GM18498 (cell line): ENCODE measurements around the gene PPP2R5C.

ENCODE experiments used
- ATAC-seq: cut with Tn5 transposase; IDR thresholded peaks from one replicate; pipeline ENCODE4 v1.9.1; 2021; ENCODE audit warnings: mild to moderate bottlenecking, moderate library complexity; ENCODE audit not compliant: unreplicated experiment

PPP2R5C gene

DNA sequence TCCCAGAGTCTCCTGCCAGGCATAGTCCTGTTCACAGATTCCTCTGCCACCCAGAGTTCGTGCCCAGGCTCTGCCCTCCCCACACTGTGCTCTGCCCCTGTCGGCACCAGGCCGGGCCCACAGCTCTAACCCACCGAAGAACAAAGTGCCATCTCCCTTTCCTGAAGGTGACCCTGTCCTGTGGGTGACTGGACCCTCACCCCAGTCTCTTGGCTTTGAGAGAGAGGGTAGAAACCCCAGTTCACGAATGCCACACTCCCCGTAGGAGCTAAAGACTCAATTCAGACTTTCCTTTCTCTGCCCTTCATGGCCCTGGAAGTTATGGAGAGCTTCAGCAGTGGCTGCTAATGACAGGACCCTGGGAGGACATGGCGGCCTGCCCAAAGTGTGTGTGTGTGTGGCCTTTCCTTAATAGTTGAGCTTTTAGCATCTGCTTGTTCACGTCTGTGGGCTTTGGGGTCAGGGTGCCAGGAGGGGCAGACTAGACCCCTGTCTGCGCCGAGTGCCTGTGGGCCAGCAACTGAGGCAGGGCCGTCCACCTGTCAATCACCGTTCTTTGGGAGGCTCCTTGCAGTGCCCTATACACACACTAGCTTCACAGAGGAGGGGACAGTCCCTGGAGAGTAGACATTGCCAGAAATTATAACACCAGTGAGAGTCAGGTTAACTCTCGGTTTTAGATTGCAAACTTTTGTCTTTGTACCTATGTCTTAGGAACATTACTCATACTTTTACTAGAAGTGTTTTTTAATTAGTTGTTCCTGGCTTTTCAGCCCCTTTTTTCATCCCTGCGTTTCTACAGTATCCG lies 118.2 kb downstream of the PPP2R5C start:
- ATAC-seq, result no peak

DNA sequence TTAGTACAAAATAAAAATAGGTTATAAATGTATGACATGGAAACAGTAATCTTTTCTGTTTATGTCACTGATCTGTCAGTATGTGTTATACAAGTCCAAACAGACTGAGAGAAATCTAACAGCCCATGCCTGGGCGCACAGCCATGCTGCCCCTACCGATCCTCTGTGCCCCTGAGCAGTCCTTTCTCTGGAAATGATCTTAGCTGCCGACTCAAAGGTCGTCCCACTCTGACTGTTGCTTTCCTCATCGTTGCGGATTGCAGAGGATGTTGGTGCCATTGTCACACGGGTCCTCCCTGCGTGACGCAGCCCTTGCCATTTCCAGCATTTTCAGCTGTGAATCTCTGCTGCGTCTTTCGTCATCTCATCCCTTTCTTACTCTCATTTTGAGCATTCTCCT lies 119.9 kb downstream of the PPP2R5C start:
- no peak for ATAC-seq

DNA sequence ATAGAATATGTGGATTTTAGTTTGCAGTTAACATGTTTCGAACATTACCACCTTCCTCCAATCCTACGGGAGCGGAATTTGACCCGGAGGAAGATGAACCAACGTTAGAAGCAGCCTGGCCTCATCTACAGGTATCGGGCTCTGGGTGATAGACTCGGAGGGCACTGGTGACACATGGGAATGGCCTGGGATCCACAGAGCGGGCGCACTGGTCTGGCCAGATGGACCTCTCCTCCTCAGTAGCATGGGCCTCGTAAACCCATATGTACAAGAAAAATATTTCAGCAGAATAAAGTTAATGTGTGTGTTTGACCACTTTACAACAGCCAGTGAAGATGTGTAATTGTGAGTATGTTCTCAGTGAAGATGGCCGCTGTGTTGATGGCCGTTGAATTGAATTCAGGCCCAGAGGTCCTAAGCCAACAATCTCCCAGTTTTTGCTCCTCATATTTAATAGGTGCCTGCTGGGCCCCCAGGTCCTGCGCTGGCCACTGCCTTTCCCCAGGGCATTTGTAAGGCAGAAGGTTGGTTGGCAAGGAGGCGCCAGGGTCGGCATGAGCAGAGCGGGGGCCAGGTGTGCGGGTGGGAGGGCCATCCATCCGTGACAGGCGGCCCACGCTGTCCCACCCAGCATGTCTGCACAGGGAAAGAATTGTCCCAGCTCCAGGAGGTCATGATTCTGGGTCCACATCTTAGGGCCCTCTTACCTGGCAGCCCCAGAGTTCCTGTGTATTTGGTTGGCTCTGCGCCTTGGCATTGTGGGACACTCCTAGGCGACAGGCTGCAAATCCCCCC lies 120.8 kb downstream of the PPP2R5C start:
- no peak for ATAC-seq

DNA sequence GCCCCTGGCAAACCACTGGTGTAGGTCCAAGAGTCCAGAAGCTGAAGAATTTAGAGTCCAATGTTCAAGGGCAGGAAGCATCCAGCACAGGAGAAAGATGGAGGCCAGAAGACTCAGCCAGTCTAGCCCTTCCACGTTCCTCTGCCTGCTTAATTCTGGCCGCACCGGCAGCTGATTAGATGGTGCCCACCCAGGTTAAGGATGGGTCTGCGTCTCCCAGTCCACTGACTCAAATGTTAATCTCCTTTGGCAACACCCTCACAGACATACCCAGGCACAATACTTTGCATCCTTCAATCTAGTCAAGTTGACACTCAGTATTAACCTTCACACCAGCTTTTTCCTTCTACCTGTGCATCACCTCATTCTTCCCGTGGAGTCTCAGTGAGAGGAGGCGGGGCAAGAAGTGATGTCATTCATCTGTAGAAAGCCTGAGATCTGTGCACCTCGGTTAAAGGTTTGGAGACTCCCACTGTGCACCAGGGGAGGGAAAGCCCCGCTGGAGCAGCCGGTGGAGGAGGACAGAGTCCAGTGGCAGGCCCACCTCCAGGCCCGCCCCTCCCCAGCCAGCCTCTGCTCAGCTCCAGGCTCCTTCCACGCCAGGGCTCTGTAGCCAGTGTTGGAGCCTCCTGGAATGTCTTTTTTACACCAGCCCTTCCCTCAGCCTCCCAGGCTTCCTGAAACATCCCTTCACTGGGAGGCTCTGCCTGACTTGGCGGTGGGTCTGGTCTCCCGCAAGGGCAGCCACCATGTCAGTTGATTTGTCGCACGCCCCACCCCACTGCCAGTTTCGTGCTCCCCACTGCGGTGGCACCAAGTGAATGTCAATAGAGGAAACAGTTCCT lies 122.8 kb downstream of the PPP2R5C start:
- no peak for ATAC-seq

DNA sequence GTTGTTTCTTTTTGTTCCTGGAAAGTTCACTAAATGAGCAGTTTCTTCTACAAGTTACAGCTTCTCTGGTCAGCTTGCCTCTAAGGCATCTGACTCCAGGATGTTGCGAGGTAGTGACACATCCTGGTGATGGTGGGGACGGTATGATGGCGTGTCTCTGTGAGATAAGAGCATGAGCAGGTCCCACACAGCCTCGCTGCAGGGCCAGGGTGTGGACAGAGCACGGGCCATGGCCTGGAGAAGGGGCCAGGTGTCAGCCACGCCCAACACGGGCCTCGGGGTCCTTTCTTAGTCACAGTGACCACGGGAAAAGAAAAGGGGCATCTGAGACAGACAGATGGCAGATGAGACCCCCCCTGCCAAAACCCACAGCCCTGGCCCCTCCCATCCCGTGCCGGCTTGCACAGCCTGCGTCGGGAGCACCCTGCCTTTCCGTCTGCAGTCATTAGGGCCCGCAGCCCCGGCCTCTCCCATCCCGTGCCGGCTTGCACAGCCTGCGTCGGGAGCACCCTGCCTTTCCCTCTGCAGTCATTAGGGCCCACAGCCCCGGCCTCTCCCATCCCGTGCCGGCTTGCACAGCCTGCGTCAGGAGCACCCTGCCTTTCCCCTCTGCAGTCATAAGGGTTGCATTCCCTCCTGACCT lies 123.5 kb downstream of the PPP2R5C start:
- no peak for ATAC-seq

DNA sequence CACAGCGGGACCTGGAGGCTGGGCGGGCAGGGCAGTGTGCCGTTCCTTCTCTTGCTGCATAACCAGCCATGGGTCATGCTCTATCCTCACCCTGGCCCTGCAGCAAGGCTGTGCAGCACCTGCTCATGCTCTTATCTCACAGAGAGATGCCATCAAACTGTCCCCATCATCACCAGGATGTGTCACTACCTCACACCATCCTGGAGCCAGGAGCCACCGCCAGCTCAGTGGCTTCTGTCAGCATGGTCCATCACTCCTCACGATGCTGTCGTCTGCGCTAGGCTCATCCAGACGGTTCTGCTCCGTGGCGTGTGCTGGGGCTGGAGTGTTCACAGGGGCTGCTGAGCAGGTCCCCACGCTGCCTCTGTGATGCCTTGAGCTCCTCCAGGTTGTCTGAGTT lies 125.7 kb downstream of the PPP2R5C start:
- ATAC-seq, result no peak

DNA sequence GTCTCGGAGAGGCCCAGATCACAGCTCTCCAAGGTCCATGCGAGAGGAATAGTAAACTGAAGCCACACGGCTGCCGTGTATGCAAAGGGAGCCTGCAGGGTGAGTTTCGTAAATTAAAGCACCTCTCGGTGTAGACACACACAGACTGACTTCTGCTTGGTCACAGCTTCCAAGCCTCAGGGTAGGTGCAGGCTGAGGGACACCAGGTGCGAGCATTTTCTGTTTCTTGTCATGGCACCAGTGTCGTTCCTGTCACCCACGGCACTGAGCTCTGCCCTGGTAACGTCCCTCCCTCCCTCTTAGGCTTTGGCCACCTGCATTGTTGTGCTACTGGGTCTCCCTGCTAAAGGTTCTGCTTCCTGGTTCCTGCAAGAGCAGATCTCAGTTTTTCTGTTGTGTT lies 126.7 kb downstream of the PPP2R5C start:
- ATAC-seq, result no peak

DNA sequence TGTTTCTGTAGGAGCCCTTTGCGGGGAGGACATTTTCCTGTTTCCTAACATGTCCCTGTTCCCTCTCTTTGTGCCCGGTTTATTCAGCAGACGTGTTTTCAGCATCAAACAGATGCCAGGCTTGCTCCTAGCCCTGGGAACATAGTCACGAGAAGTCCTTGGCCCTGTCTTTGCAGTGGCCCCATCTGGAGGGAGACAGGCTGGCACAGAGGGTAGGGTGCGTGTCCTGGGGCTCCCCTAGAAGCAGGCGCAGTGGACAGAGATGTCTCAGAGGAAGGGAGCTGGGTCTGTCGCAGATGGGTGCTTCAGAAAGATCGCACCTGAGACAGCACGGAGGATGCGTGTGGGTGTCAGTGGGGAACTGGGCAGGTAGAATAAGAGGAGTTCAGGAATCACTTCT lies 127.9 kb downstream of the PPP2R5C start:
- no peak for ATAC-seq

DNA sequence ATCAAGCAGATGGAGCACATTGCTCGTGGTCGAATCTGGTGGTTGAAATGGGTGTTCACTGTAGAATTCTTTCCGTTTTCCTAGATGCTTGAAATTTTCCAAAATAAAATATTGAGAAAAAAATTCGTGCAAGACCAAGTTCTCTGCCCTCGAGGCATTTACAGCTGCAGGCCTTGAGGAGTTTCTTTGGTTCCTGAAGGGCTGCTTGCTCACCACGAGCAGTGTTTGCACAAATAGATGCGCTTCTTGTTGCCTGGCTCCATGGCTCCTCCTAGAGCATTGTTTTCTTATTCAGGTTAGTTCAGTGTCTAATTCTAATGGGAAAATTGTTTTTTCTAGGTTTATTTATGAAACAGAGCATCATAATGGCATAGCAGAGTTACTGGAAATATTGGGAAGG lies 128.4 kb downstream of the PPP2R5C start:
- ATAC-seq, result no peak

DNA sequence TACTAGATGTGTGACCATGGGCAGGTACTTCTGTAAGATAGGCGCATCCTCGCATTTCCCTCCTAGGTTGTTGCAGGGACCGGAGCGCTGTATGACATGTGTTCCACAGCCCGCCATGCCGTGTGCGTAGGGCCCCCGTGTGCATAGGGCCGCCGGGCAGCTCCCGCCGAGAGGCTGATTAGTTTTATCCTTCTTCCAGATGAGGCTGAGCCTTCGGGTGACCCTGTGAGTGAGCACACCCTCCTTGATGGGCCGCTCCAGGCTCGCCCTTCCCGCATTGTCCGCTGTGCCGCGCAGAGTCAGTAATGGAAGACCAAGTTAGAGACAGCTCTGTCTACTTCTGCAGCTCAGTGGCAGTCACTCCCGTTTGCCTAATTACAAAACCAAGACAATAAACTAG lies 130.0 kb downstream of the PPP2R5C start:
- no peak for ATAC-seq

DNA sequence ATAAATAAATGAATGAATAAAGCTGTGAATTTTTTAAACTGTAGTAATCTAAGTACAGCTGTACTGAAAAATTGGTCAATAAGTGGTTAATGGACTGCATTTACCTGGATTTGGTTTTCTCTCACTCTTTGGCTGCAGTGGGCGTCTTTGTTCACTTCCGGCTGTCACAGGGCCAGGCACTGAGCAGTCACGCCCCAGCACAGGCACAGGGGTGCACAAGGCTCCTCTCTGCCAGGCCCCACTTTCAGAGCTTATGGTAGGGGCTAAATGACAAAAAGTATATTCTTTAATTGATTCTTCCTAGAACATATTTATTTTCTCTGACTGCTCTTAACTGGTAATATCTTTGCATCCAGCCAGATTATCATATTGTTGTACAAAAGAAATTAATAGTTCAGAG lies 132.2 kb downstream of the PPP2R5C start:
- no peak for ATAC-seq

DNA sequence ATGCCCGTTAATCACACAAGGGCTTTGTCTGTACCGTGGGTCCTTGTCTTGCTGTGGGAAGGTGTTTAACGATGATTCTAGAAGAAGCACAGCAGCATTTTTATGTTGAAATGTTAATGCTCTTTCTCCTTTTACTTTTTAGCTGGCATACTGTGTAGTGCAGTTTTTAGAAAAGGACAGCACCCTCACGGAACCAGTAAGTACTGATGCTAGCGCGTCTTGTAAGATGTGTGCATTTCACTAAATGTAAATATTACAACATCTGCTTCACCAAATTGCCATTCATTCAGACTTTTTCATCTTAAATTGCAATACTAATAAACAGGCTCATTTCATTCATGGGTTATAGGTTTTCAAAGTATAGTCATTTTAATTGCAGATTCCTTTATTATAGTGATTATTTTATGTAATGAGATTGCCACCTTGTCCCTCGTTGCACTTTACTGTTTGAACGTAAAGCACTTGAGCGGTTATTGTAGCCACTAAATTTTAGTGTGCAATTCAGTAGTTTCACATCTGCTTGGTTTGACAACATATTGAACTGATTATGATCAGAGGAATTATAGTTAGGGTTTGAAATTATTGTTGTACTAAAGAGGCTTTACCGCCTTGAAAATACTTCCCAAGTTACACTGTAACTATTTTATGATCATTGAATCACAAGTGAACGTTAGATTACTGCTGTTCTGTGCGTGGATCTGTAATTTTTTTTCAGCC lies 133.0 kb downstream of the PPP2R5C start:
- ATAC-seq, result no peak

DNA sequence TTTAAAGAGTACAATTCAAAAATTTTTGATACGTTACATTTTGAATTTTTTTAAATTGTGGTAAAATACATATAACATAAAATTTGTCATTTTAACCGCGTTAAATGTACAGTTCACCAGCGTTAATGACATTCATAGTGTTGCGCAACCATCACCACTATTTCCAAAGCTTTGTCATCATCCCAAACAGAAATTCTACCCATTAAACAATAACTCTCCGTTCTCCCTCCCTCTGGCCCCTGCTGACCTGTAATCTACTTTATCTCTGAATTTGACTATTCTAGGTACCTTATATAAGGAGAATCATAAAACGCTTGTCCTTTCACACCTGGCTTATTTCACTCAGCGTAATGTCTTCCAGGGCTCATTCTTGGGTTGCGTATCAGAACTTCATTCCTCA lies 133.7 kb downstream of the PPP2R5C start:
- ATAC-seq, result no peak

DNA sequence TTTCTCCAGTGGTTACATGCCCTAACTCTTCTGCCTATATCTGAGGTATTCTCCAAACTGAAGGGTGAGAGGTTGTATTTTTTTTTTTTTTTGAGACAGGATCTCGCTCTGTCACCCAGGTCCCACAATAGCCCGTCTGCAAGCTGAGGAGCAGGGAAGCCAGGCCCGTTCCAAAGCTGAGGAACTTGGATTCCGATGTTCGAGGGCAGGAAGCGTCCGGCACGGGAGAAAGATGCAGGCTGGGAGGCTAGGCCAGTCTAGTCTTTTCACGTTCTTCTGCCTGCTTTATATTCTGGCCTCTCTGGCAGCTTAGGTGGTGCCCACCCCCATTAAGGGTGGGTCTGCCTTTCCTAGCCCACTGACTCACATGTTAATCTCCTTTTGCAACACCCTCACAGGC lies 135.8 kb downstream of the PPP2R5C start:
- no peak for ATAC-seq

DNA sequence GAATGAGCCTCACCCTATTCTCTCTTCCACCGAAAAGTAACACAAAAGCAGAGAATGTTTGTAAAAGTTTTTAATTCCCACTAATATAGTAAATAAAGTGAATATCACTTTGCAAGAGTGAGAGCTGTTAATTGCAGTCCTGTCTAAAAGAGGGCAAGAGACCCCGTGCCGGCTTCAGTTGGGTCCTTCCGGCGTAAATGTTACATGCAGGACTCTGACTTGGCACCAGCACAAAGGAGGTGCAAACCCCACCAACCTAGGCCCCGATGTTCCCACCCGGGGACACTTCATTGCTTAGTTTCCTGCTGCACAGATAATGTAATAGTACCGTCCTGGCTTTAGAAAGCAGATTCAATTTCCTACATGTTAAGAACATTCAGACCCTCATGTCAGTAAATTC lies 136.9 kb downstream of the PPP2R5C start:
- no peak for ATAC-seq

DNA sequence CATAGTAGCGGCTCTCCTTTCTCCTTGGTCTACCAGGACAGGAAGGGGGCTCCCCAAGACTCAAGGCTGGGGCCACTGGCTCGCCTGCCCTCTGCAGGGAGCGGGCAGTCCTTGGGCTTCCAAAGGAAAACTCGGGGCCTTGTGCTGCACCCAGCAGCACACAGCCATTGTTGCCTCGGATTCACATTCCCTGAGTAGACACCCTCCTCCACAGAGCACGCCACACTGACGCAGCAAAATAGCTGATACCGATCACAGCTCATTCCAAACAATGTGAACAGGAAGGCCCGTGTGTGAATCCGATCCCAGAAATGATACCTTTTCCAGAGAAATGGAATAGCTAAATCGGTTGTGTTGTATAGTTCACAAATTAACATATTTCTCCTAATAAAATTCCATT lies 137.8 kb downstream of the PPP2R5C start:
- ATAC-seq, result no peak

DNA sequence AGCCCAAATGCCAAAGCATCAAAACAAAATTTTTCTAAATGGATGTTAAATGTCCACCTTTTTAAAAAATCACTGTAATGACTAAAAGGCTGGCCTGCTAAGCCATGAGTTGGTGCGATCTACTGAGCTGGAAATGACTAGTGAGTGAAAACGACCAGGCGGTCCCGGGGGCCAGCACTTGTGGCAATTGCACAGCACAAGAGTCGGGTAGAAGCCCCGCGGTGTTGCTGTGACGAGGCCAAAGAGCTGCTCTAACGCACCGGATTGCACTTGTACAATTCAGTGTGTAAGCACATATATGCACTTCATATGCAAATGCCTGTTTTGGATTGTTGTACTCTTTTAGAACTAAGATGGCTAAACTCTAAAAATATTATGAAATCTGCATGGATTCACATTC lies 138.7 kb downstream of the PPP2R5C start:
- ATAC-seq, result no peak

DNA sequence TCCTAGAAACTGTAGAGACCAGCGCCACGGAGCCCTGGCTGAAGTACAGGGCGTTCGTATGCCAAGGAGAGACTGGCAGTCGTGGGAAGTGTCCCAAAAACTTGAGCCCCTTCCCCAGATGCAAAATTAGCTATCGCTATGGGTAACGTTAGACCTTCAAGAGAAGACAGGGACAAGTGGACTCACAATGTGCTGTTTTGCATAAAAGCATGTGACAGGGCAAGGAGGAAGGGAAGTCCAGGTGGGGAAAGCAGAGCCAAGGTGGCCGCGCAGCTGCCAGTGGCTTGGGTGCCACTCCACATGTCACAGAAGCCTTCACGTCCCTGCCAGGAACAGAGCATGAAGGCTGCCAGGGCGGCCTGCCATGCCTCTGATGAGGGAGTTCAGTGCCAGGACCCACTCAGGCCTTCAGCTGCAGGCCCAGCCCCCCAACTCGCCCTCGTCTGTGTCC lies 141.6 kb downstream of the PPP2R5C start:
- ATAC-seq, result no peak

DNA sequence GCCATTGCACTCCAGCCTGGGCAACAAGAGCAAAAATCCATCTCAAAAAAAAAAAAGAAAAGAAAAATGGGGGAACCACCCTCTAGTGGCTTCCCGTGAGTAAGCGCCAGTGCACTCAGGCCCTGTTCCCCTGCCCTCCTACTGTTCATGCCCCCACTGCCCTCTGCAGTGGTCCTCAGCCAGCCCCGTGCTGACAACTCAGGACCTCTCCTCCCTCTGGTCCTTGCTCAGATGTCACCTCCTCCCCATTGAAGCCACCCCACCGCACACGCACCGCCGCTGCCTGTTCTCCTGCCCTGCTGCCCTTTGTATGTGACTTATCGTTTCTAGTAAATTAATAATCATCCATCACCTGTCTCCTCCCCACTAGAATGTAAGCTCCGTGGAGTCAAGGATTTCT lies 144.1 kb downstream of the PPP2R5C start:
- ATAC-seq, result no peak

DNA sequence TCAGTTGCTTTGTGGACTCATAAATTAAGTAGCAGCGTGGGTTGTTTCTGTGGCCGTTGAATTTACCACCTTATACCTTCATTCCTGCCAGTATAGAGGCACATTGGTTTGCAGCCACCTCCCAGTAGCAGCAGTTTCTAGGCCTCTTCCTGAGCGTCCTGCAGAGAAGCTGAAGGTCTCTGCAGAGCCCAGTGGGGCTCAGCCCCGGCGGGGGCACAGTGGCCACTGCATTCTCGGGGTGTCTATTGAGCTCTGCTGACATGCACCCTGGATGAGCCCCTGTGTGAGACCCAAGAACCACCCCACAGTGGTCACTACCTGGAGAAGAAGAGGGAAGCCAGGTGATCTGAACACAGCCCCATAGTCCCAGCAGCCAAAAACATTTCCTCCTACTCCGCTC lies 145.1 kb downstream of the PPP2R5C start:
- no peak for ATAC-seq
